Measurements from ENCODE around the gene KIF27.

Gene KIF27

GRCh38 chr9:83792746-83793145, 128.5 kb downstream of the KIF27 start:
- no peak for TF ChIP-seq CTCF (IDR thresholded peaks at IDR 0.05; ENCODE audit: control insufficient read depth, insufficient read depth, low read depth, low read length, missing control alignments)
- no peak overlapping the region for H3K4me3 ChIP-seq (ENCODE audit: control insufficient read depth, low read depth, low read length)
- DNase-seq (ENCODE audit: low read depth), result no peak

Data from AG09309 (cell line).